HG02981 (cell line): ENCODE data around the gene GOLGA1.

Experiments
- ATAC-seq: cut with Tn5 transposase; IDR thresholded peaks from one replicate; pipeline ENCODE4 v1.9.1; 2021; ENCODE audit warnings: mild to moderate bottlenecking, moderate library complexity; ENCODE audit not compliant: unreplicated experiment

Gene GOLGA1

DNA sequence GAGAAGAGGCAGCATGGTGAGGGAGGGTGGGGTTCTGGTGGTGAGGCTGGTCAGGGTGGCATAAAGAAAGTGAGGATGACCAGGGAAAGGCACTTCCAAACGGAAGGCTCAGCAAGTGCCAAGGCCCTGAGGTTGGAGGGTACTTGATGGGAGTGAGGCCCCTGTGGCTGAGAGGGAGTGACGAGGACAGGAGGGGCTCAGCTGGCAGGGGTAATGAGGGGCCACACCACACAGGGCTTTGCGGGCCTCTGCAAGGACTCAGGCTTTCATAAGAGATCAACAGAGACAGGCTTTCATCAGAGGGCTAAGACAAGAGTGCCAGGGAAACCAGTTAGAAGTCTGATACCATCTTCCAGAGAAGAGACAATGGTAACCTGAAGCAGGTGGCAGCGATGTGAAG, 55.3 kb downstream of the GOLGA1 start:
- no peak for ATAC-seq

GRCh38 chr9:124884376-124884775, 56.5 kb downstream of the GOLGA1 start:
- ATAC-seq: no peak

DNA sequence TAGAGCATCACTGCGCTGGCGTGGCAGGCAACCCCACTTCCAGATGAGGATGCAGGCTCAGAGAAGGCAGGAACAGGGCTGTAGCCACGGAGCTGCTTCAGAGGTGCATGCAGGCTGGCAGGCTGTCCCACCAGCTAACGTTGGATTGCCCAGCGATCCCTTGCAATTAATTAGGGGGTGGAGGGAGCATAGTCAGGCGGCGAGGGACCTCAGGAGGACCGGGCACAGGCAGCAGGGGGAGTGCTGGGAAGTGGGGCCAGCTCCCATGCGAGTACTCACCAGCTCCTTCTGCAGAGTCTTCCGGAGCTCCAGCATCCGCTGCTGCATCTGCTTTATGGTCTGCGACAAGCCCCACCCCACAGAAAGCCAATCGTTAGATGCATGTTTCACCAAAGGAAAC, 58.7 kb downstream of the GOLGA1 start:
- no peak for ATAC-seq

GRCh38 chr9:124881138-124881743, 59.6 kb downstream of the GOLGA1 start:
- ATAC-seq: no peak

DNA sequence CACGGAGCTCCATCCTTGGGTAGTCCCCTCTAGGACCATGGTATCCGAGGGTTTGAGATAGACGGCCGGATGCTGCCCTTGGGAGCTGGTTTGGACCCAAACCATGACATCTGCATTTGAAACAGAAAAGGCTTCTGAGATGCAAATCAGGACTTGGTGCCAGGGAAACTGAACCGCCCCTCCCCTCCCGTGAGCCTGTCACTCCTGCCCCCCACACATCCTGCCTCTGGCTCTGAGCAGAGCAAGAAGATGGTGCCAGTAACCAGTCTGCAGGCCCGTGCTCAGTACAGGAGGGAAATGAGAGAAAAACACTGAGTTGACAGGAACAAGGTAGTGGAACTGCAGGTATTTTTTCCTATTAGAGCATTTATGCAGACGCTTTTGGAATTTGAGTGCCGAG, 60.4 kb downstream of the GOLGA1 start:
- no peak for ATAC-seq

- no peak for ATAC-seq
Measured at GRCh38 chr9:124879226-124879625, 61.7 kb downstream of the GOLGA1 start.

GRCh38 chr9:124878518-124878917, 62.4 kb downstream of the GOLGA1 start:
- no peak for ATAC-seq

DNA sequence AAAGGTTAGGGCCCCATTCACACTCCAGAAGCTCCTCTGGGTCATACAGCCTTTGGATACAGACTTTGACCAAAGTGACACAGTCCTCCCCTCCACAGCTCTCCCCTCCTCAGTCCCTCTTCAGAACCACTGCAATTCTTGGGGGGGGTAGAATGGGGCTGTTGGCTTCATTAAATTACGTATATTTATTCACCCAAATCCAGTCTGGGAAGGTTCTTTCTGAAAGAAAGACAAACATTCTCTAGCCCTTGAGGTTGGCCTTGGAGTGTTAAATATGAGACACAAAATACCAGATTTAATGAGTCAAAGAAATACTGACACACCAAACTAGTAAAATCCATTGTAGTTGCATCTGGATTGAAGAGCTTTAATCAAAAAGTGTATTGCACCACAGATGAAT, 62.9 kb downstream of the GOLGA1 start:
- no peak for ATAC-seq

GRCh38 chr9:124877021-124877782, 63.7 kb downstream of the GOLGA1 start:
- no peak for ATAC-seq

- no peak for ATAC-seq
Measured at GRCh38 chr9:124875501-124875900, 65.4 kb downstream of the GOLGA1 start.

GRCh38 chr9:124873664-124874063, 67.2 kb downstream of the GOLGA1 start:
- ATAC-seq: no peak

- no peak for ATAC-seq
Measured at GRCh38 chr9:124871156-124871561, 69.7 kb downstream of the GOLGA1 start.

- ATAC-seq: no peak
Measured at GRCh38 chr9:124870723-124871122, 70.2 kb downstream of the GOLGA1 start.

DNA sequence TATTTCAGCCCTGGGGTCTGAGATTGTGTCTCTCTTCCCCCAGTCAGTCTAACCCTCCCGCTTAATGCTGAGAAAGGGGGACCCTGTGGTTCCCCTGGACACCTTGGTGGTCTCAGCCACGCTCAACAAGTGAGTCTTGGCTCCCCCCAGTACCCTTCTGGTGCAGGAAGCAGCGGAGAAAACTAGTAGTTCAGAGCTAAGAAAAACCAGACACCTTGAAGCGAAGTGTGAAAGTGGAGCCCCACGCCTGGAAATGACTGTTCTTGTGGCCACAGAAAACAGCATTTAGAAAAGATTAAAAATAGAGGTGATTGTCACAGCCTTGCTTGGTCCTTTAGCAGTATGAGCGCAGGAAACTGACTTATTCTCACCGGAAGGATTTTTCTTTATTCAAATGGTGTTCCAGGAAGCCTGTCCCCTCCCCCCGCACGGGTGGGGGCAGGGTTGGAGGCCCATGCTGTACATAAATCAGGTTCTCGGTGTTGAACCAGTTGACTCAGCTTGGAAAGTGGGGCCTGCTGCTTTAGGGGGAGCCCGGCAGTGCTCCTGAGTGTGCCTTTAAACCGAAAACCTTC, 70.8 kb downstream of the GOLGA1 start:
- peak; percentile 40 for ATAC-seq

GRCh38 chr9:124869466-124869985, 71.4 kb downstream of the GOLGA1 start:
- ATAC-seq: no peak

DNA sequence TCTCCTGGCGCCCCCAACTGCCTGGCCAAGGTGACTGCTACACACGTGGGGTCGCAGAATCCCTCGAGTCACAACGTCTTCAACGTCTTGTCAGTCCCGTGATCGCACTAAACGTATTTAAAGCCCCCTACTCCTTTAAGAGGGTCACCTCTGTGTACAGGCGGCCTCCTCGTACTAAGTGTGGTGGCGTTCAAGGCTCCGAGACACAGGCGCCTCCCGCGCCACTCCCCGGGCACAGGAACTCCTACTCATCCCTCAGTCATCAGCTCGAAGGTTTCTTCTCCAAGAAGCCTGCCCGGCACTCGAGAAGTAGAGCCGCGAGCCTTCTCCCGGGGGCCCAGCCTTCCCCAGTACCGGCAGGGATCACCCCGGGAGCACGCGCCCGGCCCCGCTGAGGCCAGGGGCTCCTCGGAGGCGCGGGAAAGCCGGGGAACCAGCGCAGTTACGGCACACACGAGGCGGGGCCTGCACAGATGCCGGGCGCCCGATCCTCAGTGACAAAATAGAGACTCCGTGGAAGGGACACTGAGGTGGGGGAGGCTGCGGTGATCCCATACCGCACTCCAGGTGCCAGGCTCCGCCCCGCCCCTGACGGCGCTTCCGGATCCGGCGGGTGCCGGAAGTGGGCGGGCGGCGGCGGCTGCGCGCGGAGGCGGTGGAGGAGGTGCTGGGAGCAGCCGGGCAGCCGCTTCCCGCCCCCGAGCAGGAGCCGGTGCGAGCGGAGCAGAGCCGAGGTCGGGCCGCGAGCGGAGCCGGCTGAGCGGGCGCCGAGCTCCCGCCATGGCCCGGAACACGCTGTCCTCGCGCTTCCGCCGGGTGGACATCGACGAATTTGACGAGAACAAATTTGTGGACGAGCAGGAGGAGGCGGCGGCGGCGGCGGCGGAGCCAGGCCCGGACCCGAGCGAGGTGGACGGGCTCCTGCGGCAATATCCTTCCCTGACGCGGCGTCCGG, 72.1 kb downstream of the GOLGA1 start:
- peak; percentile 59 for ATAC-seq

DNA sequence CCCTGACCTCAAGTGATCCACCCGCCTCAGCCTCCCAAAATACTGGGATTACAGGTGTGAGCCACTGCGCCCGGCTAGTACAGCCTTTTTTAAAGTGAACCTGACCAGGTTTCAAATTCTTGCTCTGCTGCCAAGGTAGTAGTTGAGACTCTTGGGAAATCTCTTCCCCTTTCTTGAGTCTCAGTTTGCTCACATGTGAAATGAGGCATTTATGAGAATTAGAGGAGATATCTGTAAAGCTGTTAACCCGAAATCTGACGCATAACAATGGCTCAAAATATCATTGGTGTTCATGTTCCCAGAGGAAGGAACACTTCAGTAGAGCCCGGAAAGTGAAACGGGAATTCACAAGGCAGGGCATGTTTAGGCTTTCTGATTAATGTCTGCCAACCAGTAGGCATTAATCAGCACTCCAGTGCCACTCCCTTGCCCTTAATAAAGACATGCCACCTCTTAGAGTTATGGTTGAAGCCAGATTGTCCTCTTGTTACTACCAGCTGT, 77.5 kb downstream of the GOLGA1 start:
- no peak for ATAC-seq

- peak; percentile 92 for ATAC-seq
Measured at GRCh38 chr9:124861342-124862229, 79.3 kb downstream of the GOLGA1 start, which contains the start of the genes ARPC5L and RPL35. Gene ARPC5L (plus strand): TSS chr9:124862130. CDS start chr9:124869291, 7,161 bp downstream. Gene RPL35 (minus strand): TSS chr9:124861957. CDS start chr9:124861912, 45 bp downstream.

DNA sequence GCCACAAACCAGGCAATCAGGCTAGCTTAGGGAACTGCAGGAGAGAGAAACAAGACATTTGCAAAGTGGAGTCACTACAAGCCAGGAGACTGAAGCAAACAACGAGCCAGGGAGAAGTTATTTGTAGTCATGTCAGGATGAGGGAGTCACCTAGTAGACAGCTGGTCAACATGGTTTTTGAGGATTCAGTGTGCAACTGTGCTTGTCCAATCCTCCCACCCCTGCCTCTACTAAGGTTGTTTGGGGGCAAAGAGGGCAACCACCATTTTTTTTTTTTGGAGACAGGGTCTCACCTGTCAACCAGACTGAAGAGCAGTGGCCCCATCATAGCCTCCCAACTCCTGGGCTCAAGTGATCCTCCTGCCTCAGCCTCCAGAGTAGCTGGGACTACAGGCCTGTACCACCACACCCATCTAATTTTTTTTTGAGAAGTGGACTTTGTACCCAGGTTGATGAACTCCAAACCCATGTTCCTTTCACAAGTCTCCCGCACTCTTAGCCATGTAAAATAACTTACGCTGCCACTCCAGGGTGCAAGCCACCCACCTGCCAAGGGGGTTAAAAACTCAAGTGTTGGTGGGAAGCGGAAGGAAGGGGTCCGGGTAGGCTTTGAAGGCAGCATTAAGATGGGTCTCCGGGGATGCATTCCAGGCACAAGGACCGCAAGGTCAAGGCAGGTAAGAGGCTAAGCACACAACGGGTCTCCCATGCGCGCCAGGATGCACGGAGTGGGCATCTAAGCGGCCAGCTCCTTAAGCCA, 80.1 kb downstream of the GOLGA1 start:
- ATAC-seq: no peak
